ENCODE measurements around the gene VPS39. TPM values are rescaled to one million over a fixed set of nuclear protein-coding genes. Genes with fewer than 3 reads are reported as not detected.

VPS39 gene
- total and polyA plus RNA-seq, 9 of the 15 experiments (the other 6 are each of a cell fraction or from before 2014, with no cell fraction given): 3.2 to 37.3 (median 21.8) TPM

GRCh38 chr15:42207674-42208579 lies at the start of gene VPS39 (continued):
- TF ChIP-seq, protein P1, sequence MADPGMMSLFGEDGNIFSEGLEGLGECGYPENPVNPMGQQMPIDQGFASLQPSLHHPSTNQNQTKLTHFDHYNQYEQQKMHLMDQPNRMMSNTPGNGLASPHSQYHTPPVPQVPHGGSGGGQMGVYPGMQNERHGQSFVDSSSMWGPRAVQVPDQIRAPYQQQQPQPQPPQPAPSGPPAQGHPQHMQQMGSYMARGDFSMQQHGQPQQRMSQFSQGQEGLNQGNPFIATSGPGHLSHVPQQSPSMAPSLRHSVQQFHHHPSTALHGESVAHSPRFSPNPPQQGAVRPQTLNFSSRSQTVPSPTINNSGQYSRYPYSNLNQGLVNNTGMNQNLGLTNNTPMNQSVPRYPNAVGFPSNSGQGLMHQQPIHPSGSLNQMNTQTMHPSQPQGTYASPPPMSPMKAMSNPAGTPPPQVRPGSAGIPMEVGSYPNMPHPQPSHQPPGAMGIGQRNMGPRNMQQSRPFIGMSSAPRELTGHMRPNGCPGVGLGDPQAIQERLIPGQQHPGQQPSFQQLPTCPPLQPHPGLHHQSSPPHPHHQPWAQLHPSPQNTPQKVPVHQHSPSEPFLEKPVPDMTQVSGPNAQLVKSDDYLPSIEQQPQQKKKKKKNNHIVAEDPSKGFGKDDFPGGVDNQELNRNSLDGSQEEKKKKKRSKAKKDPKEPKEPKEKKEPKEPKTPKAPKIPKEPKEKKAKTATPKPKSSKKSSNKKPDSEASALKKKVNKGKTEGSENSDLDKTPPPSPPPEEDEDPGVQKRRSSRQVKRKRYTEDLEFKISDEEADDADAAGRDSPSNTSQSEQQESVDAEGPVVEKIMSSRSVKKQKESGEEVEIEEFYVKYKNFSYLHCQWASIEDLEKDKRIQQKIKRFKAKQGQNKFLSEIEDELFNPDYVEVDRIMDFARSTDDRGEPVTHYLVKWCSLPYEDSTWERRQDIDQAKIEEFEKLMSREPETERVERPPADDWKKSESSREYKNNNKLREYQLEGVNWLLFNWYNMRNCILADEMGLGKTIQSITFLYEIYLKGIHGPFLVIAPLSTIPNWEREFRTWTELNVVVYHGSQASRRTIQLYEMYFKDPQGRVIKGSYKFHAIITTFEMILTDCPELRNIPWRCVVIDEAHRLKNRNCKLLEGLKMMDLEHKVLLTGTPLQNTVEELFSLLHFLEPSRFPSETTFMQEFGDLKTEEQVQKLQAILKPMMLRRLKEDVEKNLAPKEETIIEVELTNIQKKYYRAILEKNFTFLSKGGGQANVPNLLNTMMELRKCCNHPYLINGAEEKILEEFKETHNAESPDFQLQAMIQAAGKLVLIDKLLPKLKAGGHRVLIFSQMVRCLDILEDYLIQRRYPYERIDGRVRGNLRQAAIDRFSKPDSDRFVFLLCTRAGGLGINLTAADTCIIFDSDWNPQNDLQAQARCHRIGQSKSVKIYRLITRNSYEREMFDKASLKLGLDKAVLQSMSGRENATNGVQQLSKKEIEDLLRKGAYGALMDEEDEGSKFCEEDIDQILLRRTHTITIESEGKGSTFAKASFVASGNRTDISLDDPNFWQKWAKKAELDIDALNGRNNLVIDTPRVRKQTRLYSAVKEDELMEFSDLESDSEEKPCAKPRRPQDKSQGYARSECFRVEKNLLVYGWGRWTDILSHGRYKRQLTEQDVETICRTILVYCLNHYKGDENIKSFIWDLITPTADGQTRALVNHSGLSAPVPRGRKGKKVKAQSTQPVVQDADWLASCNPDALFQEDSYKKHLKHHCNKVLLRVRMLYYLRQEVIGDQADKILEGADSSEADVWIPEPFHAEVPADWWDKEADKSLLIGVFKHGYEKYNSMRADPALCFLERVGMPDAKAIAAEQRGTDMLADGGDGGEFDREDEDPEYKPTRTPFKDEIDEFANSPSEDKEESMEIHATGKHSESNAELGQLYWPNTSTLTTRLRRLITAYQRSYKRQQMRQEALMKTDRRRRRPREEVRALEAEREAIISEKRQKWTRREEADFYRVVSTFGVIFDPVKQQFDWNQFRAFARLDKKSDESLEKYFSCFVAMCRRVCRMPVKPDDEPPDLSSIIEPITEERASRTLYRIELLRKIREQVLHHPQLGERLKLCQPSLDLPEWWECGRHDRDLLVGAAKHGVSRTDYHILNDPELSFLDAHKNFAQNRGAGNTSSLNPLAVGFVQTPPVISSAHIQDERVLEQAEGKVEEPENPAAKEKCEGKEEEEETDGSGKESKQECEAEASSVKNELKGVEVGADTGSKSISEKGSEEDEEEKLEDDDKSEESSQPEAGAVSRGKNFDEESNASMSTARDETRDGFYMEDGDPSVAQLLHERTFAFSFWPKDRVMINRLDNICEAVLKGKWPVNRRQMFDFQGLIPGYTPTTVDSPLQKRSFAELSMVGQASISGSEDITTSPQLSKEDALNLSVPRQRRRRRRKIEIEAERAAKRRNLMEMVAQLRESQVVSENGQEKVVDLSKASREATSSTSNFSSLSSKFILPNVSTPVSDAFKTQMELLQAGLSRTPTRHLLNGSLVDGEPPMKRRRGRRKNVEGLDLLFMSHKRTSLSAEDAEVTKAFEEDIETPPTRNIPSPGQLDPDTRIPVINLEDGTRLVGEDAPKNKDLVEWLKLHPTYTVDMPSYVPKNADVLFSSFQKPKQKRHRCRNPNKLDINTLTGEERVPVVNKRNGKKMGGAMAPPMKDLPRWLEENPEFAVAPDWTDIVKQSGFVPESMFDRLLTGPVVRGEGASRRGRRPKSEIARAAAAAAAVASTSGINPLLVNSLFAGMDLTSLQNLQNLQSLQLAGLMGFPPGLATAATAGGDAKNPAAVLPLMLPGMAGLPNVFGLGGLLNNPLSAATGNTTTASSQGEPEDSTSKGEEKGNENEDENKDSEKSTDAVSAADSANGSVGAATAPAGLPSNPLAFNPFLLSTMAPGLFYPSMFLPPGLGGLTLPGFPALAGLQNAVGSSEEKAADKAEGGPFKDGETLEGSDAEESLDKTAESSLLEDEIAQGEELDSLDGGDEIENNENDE (IDR thresholded peaks at IDR 0.05; ENCODE audit: low read depth, low read length): no peak
- no peak for TF ChIP-seq NRF1 (conservative IDR thresholded peaks at IDR 0.05 in 1 of 2, IDR thresholded peaks at IDR 0.05 in 1 of 2)
- no peak for TF ChIP-seq GATAD2B (IDR thresholded peaks at IDR 0.05; ENCODE audit: borderline replicate concordance)
- TF ChIP-seq ZNF133 (CRISPR knock-in tag; IDR thresholded peaks at IDR 0.05): no peak
- TF ChIP-seq ZNF696 (CRISPR knock-in tag; conservative IDR thresholded peaks at IDR 0.05): no peak
- TF ChIP-seq, protein P2, sequence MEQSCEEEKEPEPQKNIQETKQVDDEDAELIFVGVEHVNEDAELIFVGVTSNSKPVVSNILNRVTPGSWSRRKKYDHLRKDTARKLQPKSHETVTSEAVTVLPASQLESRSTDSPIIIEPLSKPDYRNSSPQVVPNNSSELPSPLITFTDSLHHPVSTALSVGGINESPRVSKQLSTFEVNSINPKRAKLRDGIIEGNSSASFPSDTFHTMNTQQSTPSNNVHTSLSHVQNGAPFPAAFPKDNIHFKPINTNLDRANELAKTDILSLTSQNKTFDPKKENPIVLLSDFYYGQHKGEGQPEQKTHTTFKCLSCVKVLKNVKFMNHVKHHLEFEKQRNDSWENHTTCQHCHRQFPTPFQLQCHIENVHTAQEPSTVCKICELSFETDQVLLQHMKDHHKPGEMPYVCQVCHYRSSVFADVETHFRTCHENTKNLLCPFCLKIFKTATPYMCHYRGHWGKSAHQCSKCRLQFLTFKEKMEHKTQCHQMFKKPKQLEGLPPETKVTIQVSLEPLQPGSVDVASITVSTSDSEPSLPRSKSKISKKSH (CRISPR knock-in tag; IDR thresholded peaks at IDR 0.05): no peak
- no peak for TF ChIP-seq ZNF324 (CRISPR knock-in tag; IDR thresholded peaks at IDR 0.05)
- no peak for TF ChIP-seq HOXB6 (CRISPR knock-in tag; IDR thresholded peaks at IDR 0.05; ENCODE audit: borderline replicate concordance)
- TF ChIP-seq NFIX (CRISPR knock-in tag; IDR thresholded peaks at IDR 0.05; ENCODE audit: low read depth): no peak
- no peak for TF ChIP-seq ZC3H4 (CRISPR knock-in tag; IDR thresholded peaks at IDR 0.05; ENCODE audit: borderline replicate concordance)
- TF ChIP-seq ELF4 (CRISPR knock-in tag; IDR thresholded peaks at IDR 0.05): 0 out of 2 replicates have a peak, but pooled peaks have one; percentile 84

Data from K562 (cell line).